Bronchial epithelial cell (primary cell): ENCODE data around the gene ITGA2B. TPM values are rescaled to one million over a fixed set of nuclear protein-coding genes. Genes with fewer than 3 reads are reported as not detected.
"Not testable (repeated sequence)": the region's sequence is repeated elsewhere in the genome, so short reads cannot be mapped to it uniquely, and the experiment has no call there.

ENCODE experiments used
- DNase-seq: peaks from one replicate; pipeline ENCODE4 v3.0.0-alpha.2; 2010; ENCODE audit warnings: low read depth
- FAIRE-seq: peaks from 2 replicates; lab custom pipeline; 2011; peaks lifted over from hg19 to GRCh38; lab: Jason Lieb, UNC
- H3K27me3 ChIP-seq: 2 replicates; pipeline ENCODE4 v1.5.1; 2011; ENCODE audit warnings: low read length; ENCODE audit not compliant: control insufficient read depth, insufficient read depth
- H3K36me3 ChIP-seq: 2 replicates; pipeline ENCODE4 v1.5.1; 2011; ENCODE audit warnings: low read length; ENCODE audit not compliant: control insufficient read depth, insufficient read depth
- H3K4me3 ChIP-seq: 2 replicates; pipeline ENCODE4 v1.5.1; 2011; ENCODE audit warnings: mild to moderate bottlenecking, low read depth, low read length, control low read depth
- CTCF ChIP-seq: IDR thresholded peaks from 2 replicates; pipeline ENCODE4 v1.5.1; 2011; ENCODE audit warnings: mild to moderate bottlenecking, moderate library complexity, low read length, control low read depth, inconsistent platforms; ENCODE audit not compliant: insufficient read depth, severe bottlenecking
- total RNA-seq: library from RNA; depleted of rRNA; stranded (reverse); fragments of >200 nt; gene quantifications from 2 replicates; pipeline ENCODE4 v1.2.1, GENCODE V29; 2014

The ITGA2B gene
- total RNA-seq, 1 donor from 2014 or later, result not detected

GRCh38 chr17:44344939-44345453 lies 44.5 kb downstream of the ITGA2B start, which contains the start of gene GRN:
TSS of gene GRN (plus strand) at chr17:44345302. CDS start at chr17:44349165, 3,863 bp downstream.
- FAIRE-seq (peak; percentile 28), DNase-seq (peak; percentile 97)
- Histone ChIP-seq H3K27me3 (no peaks in the 10 kb centered on the region), H3K4me3 (peak within 1 kb of the TSS; percentile 77), H3K36me3 (peaks cover 8% of the 10 kb centered on the region)
- TF ChIP-seq CTCF, result no peak

GRCh38 chr17:44343510-44344209 lies 45.8 kb downstream of the ITGA2B start:
- peaks cover 1% of the 10 kb centered on the region for H3K36me3 ChIP-seq
- TF ChIP-seq CTCF, result no peak
- FAIRE-seq (no peak), DNase-seq (no peak)
- no peaks in the 10 kb centered on the region for H3K27me3 ChIP-seq
- H3K4me3 ChIP-seq, result no peak overlapping the region

GRCh38 chr17:44340553-44340952 lies 48.9 kb downstream of the ITGA2B start:
- H3K36me3 ChIP-seq, DNase-seq, FAIRE-seq, H3K4me3 ChIP-seq, H3K27me3 ChIP-seq: not testable (repeated sequence)

- no peaks in the 10 kb centered on the region for H3K27me3 ChIP-seq
- no peak for TF ChIP-seq CTCF
- H3K4me3 ChIP-seq, result no peak overlapping the region
- DNase-seq (peak; percentile 60), FAIRE-seq (no peak)
- H3K36me3 ChIP-seq, result no peaks in the 10 kb centered on the region
These were observed 50.7 kb downstream of the ITGA2B start for GRCh38 chr17:44338702-44339101.

GRCh38 chr17:44335968-44336367 lies 53.5 kb downstream of the ITGA2B start:
- FAIRE-seq (no peak), DNase-seq (no peak)
- Histone ChIP-seq H3K27me3 (no peaks in the 10 kb centered on the region), H3K4me3 (no peak overlapping the region), H3K36me3 (no peaks in the 10 kb centered on the region)
- no peak for TF ChIP-seq CTCF

GRCh38 chr17:44335564-44335963 lies 53.9 kb downstream of the ITGA2B start:
- TF ChIP-seq CTCF, result no peak
- H3K4me3 ChIP-seq, result no peak overlapping the region
- no peak for DNase-seq
- no peaks in the 10 kb centered on the region for H3K36me3 ChIP-seq
- no peak for FAIRE-seq
- no peaks in the 10 kb centered on the region for H3K27me3 ChIP-seq
